ENCODE results near the gene RNF225.
"Not testable (repeated sequence)": the region's sequence is repeated elsewhere in the genome, so short reads cannot be mapped to it uniquely, and the experiment has no call there.

Gene RNF225

DNA sequence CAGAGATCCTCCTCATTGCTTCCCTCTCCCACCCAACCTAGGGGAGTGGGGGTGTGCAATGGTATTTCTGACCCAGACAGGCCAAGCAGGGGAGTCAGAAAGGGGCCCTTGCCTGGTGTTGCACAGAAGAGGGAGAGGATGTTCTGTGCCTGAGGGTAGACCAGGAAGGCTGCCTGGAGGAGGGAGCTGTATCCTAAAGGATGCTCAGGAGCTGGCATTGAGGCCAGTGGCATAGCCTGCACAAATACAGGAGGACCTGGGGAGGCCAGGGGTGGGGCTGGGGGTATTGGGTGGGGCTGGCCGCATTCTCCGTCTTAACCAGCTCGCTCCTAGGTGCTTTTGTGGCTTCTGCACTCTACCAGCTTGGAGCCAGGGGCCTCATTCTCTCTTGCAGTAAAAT is 4.4 kb downstream of the RNF225 start:
- peaks cover 13 to 23% of the 10 kb centered on the region in 2 donors for H3K27me3 ChIP-seq (ENCODE audit: control insufficient read depth in 2 of 2, insufficient read depth in 2 of 2, low read length in 2 of 2)
- no peak overlapping the region for H3K27ac ChIP-seq (ENCODE audit: low read depth in 2 of 2, low read length in 2 of 2)
- H3K4me3 ChIP-seq (ENCODE audit: low read length in 2 of 2), result no peak overlapping the region
- peaks cover 10 to 14% of the 10 kb centered on the region in 2 donors for H3K4me1 ChIP-seq (ENCODE audit: control insufficient read depth in 2 of 2, insufficient read depth in 2 of 2, low read length in 2 of 2)
- H3K9ac ChIP-seq (ENCODE audit: low read depth in 1 of 2, low read length in 2 of 2), result no peak overlapping the region
- H3K36me3 ChIP-seq (ENCODE audit: control insufficient read depth in 2 of 2, insufficient read depth in 2 of 2, low read length in 2 of 2), result peaks cover 2% of the 10 kb centered on the region in 2 donors
- no peaks in the 10 kb centered on the region for H3K9me3 ChIP-seq (ENCODE audit: control insufficient read depth in 2 of 2, low read length in 2 of 2)

DNA sequence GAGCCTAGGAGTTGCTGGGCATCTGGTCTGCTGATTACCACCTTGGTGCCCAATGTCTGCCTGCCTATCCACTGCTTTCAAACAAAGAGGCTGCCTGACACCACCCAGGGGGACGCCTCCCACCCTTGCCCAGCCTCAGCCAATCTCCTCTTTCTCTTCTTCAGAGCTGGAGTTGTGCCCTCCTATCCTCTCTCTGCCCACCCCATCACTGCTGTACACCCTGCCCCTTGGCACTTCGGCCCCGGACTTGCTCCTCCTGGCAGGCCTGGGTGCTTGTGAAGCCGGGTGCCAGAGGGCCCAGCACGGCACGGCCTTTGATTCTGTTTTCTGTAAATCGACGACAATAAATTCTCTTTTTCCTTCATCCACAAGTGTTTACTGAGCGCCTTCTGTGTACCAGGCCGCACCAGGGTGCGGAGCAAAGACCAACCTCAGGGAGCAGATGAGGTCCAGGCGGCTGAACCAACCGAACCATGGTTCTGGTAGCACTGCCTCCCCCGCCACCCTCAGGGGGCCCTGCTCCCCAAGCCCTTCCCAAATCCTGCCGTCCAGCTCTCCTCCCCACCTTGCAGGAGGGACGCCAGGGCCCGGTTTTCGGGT is 5.0 kb downstream of the RNF225 start:
- Histone ChIP-seq H3K36me3 (ENCODE audit: control insufficient read depth in 2 of 2, insufficient read depth in 2 of 2, low read length in 2 of 2) (no peaks in the 10 kb centered on the region), H3K4me1 (ENCODE audit: control insufficient read depth in 2 of 2, insufficient read depth in 2 of 2, low read length in 2 of 2) (peaks cover 10 to 14% of the 10 kb centered on the region in 2 donors), H3K9ac (ENCODE audit: low read depth in 1 of 2, low read length in 2 of 2) (peak overlapping the region; percentile 20 to 69), H3K9me3 (ENCODE audit: control insufficient read depth in 2 of 2, low read length in 2 of 2) (no peaks in the 10 kb centered on the region), H3K27me3 (ENCODE audit: control insufficient read depth in 2 of 2, insufficient read depth in 2 of 2, low read length in 2 of 2) (peaks cover 13 to 22% of the 10 kb centered on the region in 2 donors), H3K4me3 (ENCODE audit: low read length in 2 of 2) (peak overlapping the region; percentile 82 to 88), H3K27ac (ENCODE audit: low read depth in 2 of 2, low read length in 2 of 2) (no peak overlapping the region)

DNA sequence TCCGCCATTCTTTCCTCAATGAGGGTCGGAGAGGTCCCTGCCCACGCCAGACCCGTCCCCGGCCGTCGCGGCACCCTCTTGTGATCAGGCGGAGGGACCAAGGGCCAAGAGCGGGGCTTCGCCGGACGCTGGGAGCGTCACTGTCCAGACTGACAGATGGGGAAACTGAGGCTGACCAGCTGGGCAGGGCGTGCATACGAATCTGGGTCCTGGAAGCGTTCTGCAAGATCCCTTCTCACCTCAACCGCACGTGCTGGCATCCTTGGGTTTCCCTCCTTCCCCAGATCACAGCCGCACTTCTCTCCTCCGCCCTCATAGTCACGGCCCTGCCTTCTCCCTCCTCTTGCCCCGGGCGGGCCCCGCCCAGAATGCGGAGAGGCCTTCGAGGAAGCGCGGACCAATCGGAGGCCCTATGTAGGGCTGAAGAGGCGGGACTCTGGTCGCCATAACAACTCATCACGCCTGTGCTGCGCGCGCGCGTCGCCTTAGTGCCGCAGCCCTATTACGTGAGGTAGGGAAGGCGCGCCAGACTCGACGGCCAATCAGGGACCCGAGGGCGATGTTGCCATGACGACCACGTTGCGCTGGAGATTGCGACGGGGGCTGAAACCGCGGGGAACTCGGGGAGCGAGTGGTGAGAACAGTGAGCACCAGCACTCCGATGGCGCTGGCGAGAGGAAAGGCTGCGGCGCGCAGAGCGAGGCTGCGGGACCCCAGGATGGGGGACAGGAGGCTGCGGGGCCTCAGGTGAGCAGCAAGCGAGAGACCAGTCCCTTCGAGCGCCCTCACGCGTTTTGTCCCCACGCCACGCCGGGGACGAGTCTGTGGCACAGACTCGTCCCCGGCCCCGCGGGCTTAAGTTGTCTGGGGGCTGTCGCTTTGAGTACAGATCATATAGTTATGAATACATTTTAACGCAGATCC is 5.7 kb downstream of the RNF225 start:
- Histone ChIP-seq H3K4me3 (ENCODE audit: low read length in 2 of 2) (peak overlapping the region; percentile 82 to 88), H3K36me3 (ENCODE audit: control insufficient read depth in 2 of 2, insufficient read depth in 2 of 2, low read length in 2 of 2) (no peaks in the 10 kb centered on the region), H3K9ac (ENCODE audit: low read depth in 1 of 2, low read length in 2 of 2) (peak overlapping the region; percentile 47 to 69), H3K27me3 (ENCODE audit: control insufficient read depth in 2 of 2, insufficient read depth in 2 of 2, low read length in 2 of 2) (peaks cover 10 to 17% of the 10 kb centered on the region in 2 donors), H3K27ac (ENCODE audit: low read depth in 2 of 2, low read length in 2 of 2) (peak overlapping the region in 1 of 2 donors; percentile 58), H3K9me3 (ENCODE audit: control insufficient read depth in 2 of 2, low read length in 2 of 2) (no peaks in the 10 kb centered on the region), H3K4me1 (ENCODE audit: control insufficient read depth in 2 of 2, insufficient read depth in 2 of 2, low read length in 2 of 2) (peaks cover 7 to 11% of the 10 kb centered on the region in 2 donors)

DNA sequence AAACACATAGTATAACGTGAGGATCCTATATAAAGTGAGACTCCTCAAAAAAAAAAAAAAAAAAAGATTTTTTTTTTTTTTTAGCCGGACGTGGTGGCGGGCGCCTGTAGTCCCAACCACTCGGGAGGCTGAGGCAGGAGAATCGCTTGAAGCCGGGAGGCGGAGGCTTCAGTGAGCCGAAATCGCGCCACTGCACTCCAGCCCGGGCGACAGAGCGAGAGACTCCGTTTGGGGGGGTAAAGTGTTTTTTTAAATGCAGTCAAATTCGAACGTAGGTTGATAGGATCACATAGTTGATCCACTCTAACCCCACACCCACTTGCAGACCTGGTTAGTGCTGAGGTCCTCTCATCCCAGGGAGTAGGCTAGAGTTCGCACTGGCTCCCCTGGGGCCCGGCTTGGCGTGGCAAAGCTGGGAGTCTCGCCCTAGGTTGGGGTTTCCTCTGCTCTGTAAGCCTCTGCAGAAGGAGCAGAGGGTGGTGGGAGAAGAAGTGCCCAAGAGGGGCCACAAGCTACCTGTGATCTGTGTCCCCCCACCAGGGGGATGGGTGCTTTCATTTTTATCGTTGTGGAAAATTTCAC is 6.5 kb downstream of the RNF225 start:
- no peak overlapping the region for H3K27ac ChIP-seq (ENCODE audit: low read depth in 2 of 2, low read length in 2 of 2)
- H3K4me1 ChIP-seq (ENCODE audit: control insufficient read depth in 2 of 2, insufficient read depth in 2 of 2, low read length in 2 of 2), result peaks cover 7 to 11% of the 10 kb centered on the region in 2 donors
- no peaks in the 10 kb centered on the region for H3K9me3 ChIP-seq (ENCODE audit: control insufficient read depth in 2 of 2, low read length in 2 of 2)
- H3K27me3 ChIP-seq (ENCODE audit: control insufficient read depth in 2 of 2, insufficient read depth in 2 of 2, low read length in 2 of 2), result peaks cover 9 to 15% of the 10 kb centered on the region in 2 donors
- H3K9ac ChIP-seq (ENCODE audit: low read depth in 1 of 2, low read length in 2 of 2), result no peak overlapping the region
- no peaks in the 10 kb centered on the region for H3K36me3 ChIP-seq (ENCODE audit: control insufficient read depth in 2 of 2, insufficient read depth in 2 of 2, low read length in 2 of 2)
- peak overlapping the region; percentile 78 to 88 for H3K4me3 ChIP-seq (ENCODE audit: low read length in 2 of 2)

DNA sequence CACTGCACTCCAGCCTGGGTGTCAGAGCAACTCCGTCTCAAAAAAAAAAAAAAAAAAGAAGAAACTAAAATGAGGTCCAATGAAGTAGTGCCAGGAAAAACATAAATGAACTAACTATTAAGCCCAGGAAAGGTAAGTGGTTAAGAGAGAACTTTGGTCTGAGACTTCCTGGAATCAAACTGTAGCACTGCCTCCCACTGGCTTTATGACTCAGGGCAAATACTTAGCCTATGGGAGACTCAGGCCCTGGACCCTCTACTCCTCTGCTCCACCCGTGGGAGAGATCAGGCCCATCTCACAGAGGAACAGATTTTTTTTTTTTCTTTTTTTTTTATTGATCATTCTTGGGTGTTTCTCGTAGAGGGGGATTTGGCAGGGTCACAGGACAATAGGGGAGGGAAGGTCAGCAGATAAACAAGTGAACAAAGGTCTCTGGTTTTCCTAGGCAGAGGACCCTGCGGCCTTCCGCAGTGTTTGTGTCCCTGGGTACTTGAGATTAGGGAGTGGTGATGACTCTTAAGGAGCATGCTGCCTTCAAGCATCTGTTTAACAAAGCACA is 8.5 kb downstream of the RNF225 start:
- not testable (repeated sequence) for H3K4me3 ChIP-seq (ENCODE audit: low read length in 2 of 2); H3K27me3 ChIP-seq (ENCODE audit: control insufficient read depth in 2 of 2, insufficient read depth in 2 of 2, low read length in 2 of 2); H3K9ac ChIP-seq (ENCODE audit: low read depth in 1 of 2, low read length in 2 of 2); H3K9me3 ChIP-seq (ENCODE audit: control insufficient read depth in 2 of 2, low read length in 2 of 2); H3K36me3 ChIP-seq (ENCODE audit: control insufficient read depth in 2 of 2, insufficient read depth in 2 of 2, low read length in 2 of 2); H3K27ac ChIP-seq (ENCODE audit: low read depth in 2 of 2, low read length in 2 of 2)
- H3K4me1 ChIP-seq (ENCODE audit: control insufficient read depth in 2 of 2, insufficient read depth in 2 of 2, low read length in 2 of 2), result peaks cover 13 to 15% of the 10 kb centered on the region in 2 donors

DNA sequence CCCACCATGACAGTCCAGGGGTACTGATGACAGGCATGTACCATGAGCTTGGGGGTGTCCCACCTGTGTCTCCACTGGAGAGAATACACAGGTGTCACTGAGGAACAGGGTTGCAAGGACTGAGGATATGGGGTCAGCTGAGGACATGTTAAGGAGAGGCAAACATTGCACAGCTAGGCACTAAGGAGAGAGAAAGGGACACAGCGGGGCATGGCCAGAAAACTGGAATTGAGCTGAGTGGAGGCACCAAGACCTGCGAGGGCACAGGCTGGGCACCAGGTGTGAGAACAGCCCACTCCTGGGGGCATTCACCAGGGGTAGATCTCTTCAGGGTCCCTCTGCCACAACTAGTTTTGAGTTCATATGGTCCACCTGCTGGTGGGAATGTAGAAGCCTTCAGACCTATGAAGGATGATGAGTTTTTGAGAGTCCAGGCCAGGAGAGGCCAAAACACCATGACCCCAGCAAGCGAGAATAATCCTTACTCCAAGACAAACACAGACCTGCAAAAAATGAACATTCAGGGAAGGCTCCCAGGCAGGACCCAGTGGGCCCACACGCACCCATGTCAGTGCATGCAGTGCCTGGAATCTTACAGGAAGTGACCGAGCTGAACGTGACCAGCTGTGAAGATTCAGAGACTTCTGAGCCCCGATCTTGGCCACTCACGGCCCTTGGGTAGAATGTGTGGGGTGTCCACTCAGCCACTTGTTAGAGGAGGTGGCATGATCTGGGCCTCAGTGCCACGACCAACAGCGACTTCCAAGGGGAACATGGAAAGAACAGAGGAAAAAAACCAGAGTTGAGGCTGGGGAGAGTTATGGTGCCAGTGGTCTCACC is 11.6 kb downstream of the RNF225 start:
- Histone ChIP-seq H3K4me3 (ENCODE audit: low read length in 2 of 2) (peak overlapping the region in 1 of 2 donors; percentile 93), H3K9ac (ENCODE audit: low read depth in 1 of 2, low read length in 2 of 2) (no peak overlapping the region), H3K27ac (ENCODE audit: low read depth in 2 of 2, low read length in 2 of 2) (no peak overlapping the region), H3K4me1 (ENCODE audit: control insufficient read depth in 2 of 2, insufficient read depth in 2 of 2, low read length in 2 of 2) (peaks cover 9 to 17% of the 10 kb centered on the region in 2 donors), H3K36me3 (ENCODE audit: control insufficient read depth in 2 of 2, insufficient read depth in 2 of 2, low read length in 2 of 2) (no peaks in the 10 kb centered on the region), H3K27me3 (ENCODE audit: control insufficient read depth in 2 of 2, insufficient read depth in 2 of 2, low read length in 2 of 2) (no peaks in the 10 kb centered on the region), H3K9me3 (ENCODE audit: control insufficient read depth in 2 of 2, low read length in 2 of 2) (no peaks in the 10 kb centered on the region)

DNA sequence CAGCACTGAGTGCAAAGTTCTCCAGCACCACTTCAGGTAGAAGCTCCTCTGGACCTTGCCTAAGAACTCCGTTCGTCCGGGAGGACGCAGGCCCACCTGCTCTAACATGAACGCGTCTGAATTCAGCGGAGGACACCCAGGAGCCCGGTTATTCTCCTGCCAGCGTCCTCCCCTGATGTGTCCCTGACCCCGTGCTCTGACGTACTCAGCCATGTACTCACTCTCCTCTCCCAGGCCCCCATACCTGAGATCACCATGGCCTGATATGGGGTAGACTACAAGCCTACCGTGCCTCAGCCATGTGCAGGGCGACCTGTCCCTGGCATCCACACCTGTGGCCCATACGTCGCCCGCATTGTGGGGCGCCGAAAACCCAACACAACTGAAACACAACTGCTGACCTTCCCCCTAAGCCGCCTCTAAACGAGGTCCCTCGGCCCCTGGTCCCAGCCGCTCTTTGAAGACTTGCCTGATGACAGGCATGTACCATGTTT is 12.2 kb downstream of the RNF225 start:
- Histone ChIP-seq H3K36me3 (ENCODE audit: control insufficient read depth in 2 of 2, insufficient read depth in 2 of 2, low read length in 2 of 2) (no peaks in the 10 kb centered on the region), H3K4me3 (ENCODE audit: low read length in 2 of 2) (peak overlapping the region; percentile 87 to 93), H3K27ac (ENCODE audit: low read depth in 2 of 2, low read length in 2 of 2) (peak overlapping the region; percentile 79 to 87), H3K9ac (ENCODE audit: low read depth in 1 of 2, low read length in 2 of 2) (peak overlapping the region; percentile 83 to 93), H3K9me3 (ENCODE audit: control insufficient read depth in 2 of 2, low read length in 2 of 2) (no peaks in the 10 kb centered on the region), H3K27me3 (ENCODE audit: control insufficient read depth in 2 of 2, insufficient read depth in 2 of 2, low read length in 2 of 2) (no peaks in the 10 kb centered on the region), H3K4me1 (ENCODE audit: control insufficient read depth in 2 of 2, insufficient read depth in 2 of 2, low read length in 2 of 2) (peaks cover 7 to 17% of the 10 kb centered on the region in 2 donors)

DNA sequence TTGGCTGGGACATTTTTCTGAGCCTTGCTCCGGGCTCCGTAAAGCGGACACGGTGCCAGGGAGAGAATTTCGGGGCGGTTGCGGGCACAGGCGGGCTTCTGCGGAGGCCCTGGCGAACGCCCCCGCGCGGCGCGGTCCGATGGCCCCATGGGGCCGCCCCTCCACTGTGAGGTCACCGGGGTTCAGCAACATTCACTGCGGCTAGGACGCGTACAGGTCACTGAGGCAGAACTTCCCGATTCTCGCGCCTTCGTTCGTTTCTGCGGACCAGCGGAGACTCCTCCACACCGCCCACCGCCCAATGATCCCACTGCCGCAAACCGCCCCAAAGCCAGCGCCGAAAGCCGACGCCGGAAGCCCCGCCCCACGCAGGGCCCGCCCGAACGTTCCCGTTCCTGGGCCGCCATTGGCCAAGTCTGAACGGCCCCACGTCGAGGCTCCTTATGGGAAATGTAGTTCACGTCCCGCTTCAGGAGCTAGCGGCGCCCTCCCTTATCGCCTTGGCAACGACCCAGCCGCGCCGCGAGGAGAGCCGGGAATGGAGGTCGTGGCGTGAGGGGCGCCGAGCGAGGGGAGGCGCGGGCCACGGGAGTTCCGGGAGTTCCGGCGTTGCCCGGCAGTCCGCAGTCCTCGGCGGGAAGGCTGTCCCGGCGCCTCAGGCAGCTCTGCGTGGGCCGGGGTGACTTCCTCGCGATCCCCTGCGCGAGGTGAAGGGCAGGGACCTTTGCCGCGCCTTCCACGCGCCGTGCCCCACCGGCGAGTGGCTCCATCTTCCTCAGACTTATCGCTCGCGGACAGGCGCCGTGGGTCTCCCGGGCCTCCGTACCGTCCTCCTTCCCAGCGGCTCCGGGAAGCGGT is 12.9 kb downstream of the RNF225 start, which contains the start of gene ZNF584:
Gene ZNF584 (plus strand): TSS at position 498 of the 858 bp plus-strand sequence. CDS start 499 bp downstream, outside the sequence.
- Histone ChIP-seq H3K9ac (ENCODE audit: low read depth in 1 of 2, low read length in 2 of 2) (peak within 1 kb of the TSS; percentile 83 to 93), H3K27ac (ENCODE audit: low read depth in 2 of 2, low read length in 2 of 2) (peak within 1 kb of the TSS; percentile 79 to 87), H3K27me3 (ENCODE audit: control insufficient read depth in 2 of 2, insufficient read depth in 2 of 2, low read length in 2 of 2) (no peaks in the 10 kb centered on the region), H3K9me3 (ENCODE audit: control insufficient read depth in 2 of 2, low read length in 2 of 2) (no peaks in the 10 kb centered on the region), H3K36me3 (ENCODE audit: control insufficient read depth in 2 of 2, insufficient read depth in 2 of 2, low read length in 2 of 2) (no peaks in the 10 kb centered on the region), H3K4me1 (ENCODE audit: control insufficient read depth in 2 of 2, insufficient read depth in 2 of 2, low read length in 2 of 2) (peaks cover 7 to 17% of the 10 kb centered on the region in 2 donors), H3K4me3 (ENCODE audit: low read length in 2 of 2) (peak within 1 kb of the TSS; percentile 87 to 93)
